Thyroid gland (tissue), 4 donors: ENCODE measurements around the gene GLIPR1L2. TPM values are rescaled to one million over a fixed set of nuclear protein-coding genes. Genes with fewer than 3 reads are reported as not detected.
A peak's percentile ranks its signal among the peaks of the same experiment; 100 is the strongest.

ENCODE experiments used
- DNase-seq, 2 donors: peaks; one replicate each; pipeline ENCODE4 v3.0.0-alpha.2; 2019
- H3K27ac ChIP-seq, 3 donors: fragments of 200-600 bp; sonication (generic); 1 replicate in 2 of 3; 2 replicates in 1 of 3; pipeline ENCODE4 v1.5.1; 2016 to 2019; ENCODE audit warnings: mild to moderate bottlenecking in 1 of 3, moderate library complexity in 1 of 3
- H3K27me3 ChIP-seq: fragments of 200-600 bp; sonication (generic); one replicate; pipeline ENCODE4 v1.5.1; 2019
- H3K36me3 ChIP-seq, 2 donors: fragments of 200-600 bp; sonication (generic); one replicate each; pipeline ENCODE4 v1.5.1; 2016 to 2019
- H3K4me1 ChIP-seq, 2 donors: fragments of 200-600 bp; sonication (generic); one replicate each; pipeline ENCODE4 v1.5.1; 2017 to 2019
- H3K4me3 ChIP-seq, 3 donors: fragments of 200-600 bp; sonication (generic); replicated peaks in 1 of 3; 1 replicate in 2 of 3; 2 replicates in 1 of 3; pipeline ENCODE4 v1.5.1; 2016; ENCODE audit warnings: mild to moderate bottlenecking in 1 of 3
- H3K9me3 ChIP-seq: fragments of 200-600 bp; sonication (generic); one replicate; pipeline ENCODE4 v1.5.1; 2017
- CTCF ChIP-seq, 6 experiments: fragments of 200-600 bp in 3 of 6; fragments of 450-650 bp in 3 of 6; sonication (generic) in 3 of 6; IDR thresholded peaks; one replicate each; pipeline ENCODE4 v1.5.1; 2016 to 2019; ENCODE audit warnings: antibody characterized with exemption in 6 of 6, mild to moderate bottlenecking in 2 of 6, inconsistent platforms in 1 of 6, moderate library complexity in 1 of 6
- POLR2A ChIP-seq, 2 donors: fragments of 450-650 bp; IDR thresholded peaks; one replicate each; pipeline ENCODE4 v1.6.1; 2017; ENCODE audit warnings: antibody characterized with exemption in 2 of 2, mild to moderate bottlenecking in 2 of 2, moderate library complexity in 1 of 2
- WGBS, 2 donors: methylation state at CpG; one replicate each; pipeline ENCODE4 v1.1.5; 2017; 5-methylcytosine and 5-hydroxymethylcytosine counted together
- intact Hi-C: fragments of 100-400 bp; cut with DNase I; formaldehyde crosslinking; loops from one replicate; pipeline ENCODE4 v1.15.1; 2023
- total RNA-seq, 4 donors: library from RNA; depleted of rRNA; stranded (reverse); fragments of >200 nt; gene quantifications; one replicate each; pipeline ENCODE4 v1.2.3, GENCODE V29; 2016

Gene GLIPR1L2
- total RNA-seq, 4 donors from 2014 or later, result 0.38 to 6.5 (median 2.2) TPM

GRCh38 chr12:75479963-75480461 lies 89.1 kb downstream of the GLIPR1L2 start:
- peak overlapping the region in 1 of 3 donors; percentile 21 for H3K4me3 ChIP-seq
- peaks cover 4 to 9% of the 10 kb centered on the region in 2 donors for H3K4me1 ChIP-seq
- DNase-seq, result no peak
- TF ChIP-seq POLR2A (IDR thresholded peaks at IDR 0.05), result no peak
- TF ChIP-seq CTCF (IDR thresholded peaks at IDR 0.05), result no peak
- intact Hi-C loops, result no loop called here
- 35 to 47% methylated on average over 2 of the region's 2 CpGs for WGBS, 2 donors
- H3K27ac ChIP-seq, result peak overlapping the region; percentile 71 to 84 (median 74)
- H3K27me3 ChIP-seq, result no peaks in the 10 kb centered on the region
- H3K36me3 ChIP-seq, result no peaks in the 10 kb centered on the region
- H3K9me3 ChIP-seq, result no peaks in the 10 kb centered on the region

- 23 to 31% methylated on average over 8 of the region's 8 CpGs for whole genome bisulfite sequencing, 2 donors
- Histone ChIP-seq H3K27ac (peak within 1 kb of the TSS; percentile 73 to 84 (median 74)), H3K36me3 (no peaks in the 10 kb centered on the region), H3K4me3 (peak within 1 kb of the TSS in 1 of 3 donors; percentile 21), H3K9me3 (no peaks in the 10 kb centered on the region), H3K27me3 (no peaks in the 10 kb centered on the region), H3K4me1 (peaks cover 4 to 9% of the 10 kb centered on the region in 2 donors)
- DNase-seq, result peak; percentile 87 to 91
- no peak for TF ChIP-seq CTCF (IDR thresholded peaks at IDR 0.05)
- peak in 1 of 2 donors; percentile 69 for TF ChIP-seq POLR2A (IDR thresholded peaks at IDR 0.05)
- intact Hi-C loops, result no loop called here
Measured at GRCh38 chr12:75480469-75480949, 89.6 kb downstream of the GLIPR1L2 start, which contains the start of gene GLIPR1. Gene GLIPR1, plus strand, starts transcription at chr12:75480755. Its CDS starts 126 bp downstream, at chr12:75480881.

- Histone ChIP-seq H3K27me3 (no peaks in the 10 kb centered on the region), H3K36me3 (no peaks in the 10 kb centered on the region), H3K27ac (peak overlapping the region; percentile 73 to 84 (median 74)), H3K4me1 (peaks cover 4 to 9% of the 10 kb centered on the region in 2 donors), H3K4me3 (peak overlapping the region in 1 of 3 donors; percentile 21), H3K9me3 (no peaks in the 10 kb centered on the region)
- no peak for DNase-seq
- 59 to 67% methylated on average over 5 of the region's 5 CpGs for WGBS, 2 donors
- intact Hi-C loops, result no loop called here
- no peak for TF ChIP-seq POLR2A (IDR thresholded peaks at IDR 0.05)
- no peak for TF ChIP-seq CTCF (IDR thresholded peaks at IDR 0.05)
Measured at GRCh38 chr12:75481013-75481705, 90.3 kb downstream of the GLIPR1L2 start.

GRCh38 chr12:75481774-75482173 lies 90.9 kb downstream of the GLIPR1L2 start:
- Histone ChIP-seq H3K4me3 (no peak overlapping the region), H3K27ac (peak overlapping the region in 2 of 3 donors; percentile 74 to 84), H3K36me3 (no peaks in the 10 kb centered on the region), H3K9me3 (no peaks in the 10 kb centered on the region), H3K27me3 (no peaks in the 10 kb centered on the region), H3K4me1 (peaks cover 4 to 9% of the 10 kb centered on the region in 2 donors)
- 77 to 89% methylated on average over 4 of the region's 4 CpGs for WGBS, 2 donors
- intact Hi-C loops, result no loop called here
- DNase-seq, result no peak
- no peak for TF ChIP-seq POLR2A (IDR thresholded peaks at IDR 0.05)
- TF ChIP-seq CTCF (IDR thresholded peaks at IDR 0.05), result no peak

Other genes starting within 250 kb of the GLIPR1L2 start
- gene KCNC2, start 181.2 kb upstream of the GLIPR1L2 start, total RNA-seq, result not detected
- gene CAPS2, start 60.8 kb upstream of the GLIPR1L2 start, total RNA-seq, result 10 to 100 TPM; 19.2 to 38.9 (median 25.6) TPM
- gene GLIPR1L1, start 56.4 kb upstream of the GLIPR1L2 start, total RNA-seq, result not detected
- gene GLIPR1, start 89.7 kb downstream of the GLIPR1L2 start, total RNA-seq, result 10 to 100 TPM in 2 of 4 donors, 1 to 10 TPM in 2; 5.5 to 15.7 (median 11.3) TPM
- gene KRR1, start 120.5 kb downstream of the GLIPR1L2 start, total RNA-seq, result 10 to 100 TPM; 32.0 to 52.8 (median 44.1) TPM